ENCODE data around the gene CHST11.

Gene CHST11

GRCh38 chr12:104638851-104639240, 182.1 kb downstream of the CHST11 start:
- DNase-seq: peak; percentile 85

- DNase-seq: no peak
These were observed 184.2 kb downstream of the CHST11 start for GRCh38 chr12:104640956-104641355.

DNA sequence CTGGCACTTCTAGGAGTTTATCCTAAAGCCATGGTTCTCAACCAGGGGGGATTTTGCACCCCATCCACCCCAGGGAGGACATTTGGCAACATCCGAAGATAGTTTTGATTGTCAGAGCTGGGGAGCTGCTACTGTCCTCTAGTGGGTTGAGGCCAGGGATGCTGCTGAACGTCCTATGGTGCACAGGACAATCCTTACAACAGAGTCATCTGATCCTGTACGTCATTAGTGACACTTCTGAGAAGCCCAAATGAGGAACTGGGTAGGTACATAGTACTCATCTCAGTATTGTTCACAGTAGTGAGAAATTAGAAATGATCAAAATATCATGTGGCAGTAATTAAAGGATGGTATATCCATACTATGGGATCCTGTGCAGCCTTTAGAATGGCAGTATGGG, 185.1 kb downstream of the CHST11 start:
- peak; percentile 94 for DNase-seq

DNA sequence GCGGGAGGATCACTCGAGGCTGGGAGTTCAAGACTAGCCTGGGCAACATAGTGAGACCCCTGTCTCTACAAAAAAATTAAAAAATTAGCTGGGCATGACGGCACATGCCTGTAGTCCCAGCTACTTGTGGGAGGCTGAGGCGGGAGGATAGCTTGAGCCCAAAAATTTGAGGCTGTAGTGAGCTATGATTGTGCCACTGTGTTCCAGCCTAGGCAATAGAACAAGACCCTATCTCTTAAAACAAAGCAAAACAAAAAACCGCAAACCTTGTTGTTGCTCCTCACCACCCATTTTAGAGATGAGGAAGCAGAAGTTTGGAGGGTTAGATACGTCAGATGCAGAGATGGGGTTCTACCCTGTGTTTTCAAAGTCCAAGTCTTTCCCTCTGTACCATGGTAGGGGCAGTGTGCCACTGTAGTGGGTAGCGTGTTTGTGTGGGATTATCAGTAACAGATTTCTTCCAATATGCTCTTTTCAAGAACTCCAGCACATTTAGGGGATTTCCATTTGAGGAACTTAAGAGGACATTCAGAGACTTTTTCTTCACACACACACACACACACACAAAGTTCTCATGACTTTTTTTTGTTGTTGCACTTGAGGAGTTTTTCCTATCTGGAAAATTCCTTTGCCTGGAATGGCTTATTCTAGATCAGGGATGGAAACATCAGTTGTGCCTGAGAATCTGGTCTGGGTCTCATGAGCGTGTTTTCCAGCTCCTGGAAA, 186.5 kb downstream of the CHST11 start:
- peak; percentile 77 for DNase-seq

DNA sequence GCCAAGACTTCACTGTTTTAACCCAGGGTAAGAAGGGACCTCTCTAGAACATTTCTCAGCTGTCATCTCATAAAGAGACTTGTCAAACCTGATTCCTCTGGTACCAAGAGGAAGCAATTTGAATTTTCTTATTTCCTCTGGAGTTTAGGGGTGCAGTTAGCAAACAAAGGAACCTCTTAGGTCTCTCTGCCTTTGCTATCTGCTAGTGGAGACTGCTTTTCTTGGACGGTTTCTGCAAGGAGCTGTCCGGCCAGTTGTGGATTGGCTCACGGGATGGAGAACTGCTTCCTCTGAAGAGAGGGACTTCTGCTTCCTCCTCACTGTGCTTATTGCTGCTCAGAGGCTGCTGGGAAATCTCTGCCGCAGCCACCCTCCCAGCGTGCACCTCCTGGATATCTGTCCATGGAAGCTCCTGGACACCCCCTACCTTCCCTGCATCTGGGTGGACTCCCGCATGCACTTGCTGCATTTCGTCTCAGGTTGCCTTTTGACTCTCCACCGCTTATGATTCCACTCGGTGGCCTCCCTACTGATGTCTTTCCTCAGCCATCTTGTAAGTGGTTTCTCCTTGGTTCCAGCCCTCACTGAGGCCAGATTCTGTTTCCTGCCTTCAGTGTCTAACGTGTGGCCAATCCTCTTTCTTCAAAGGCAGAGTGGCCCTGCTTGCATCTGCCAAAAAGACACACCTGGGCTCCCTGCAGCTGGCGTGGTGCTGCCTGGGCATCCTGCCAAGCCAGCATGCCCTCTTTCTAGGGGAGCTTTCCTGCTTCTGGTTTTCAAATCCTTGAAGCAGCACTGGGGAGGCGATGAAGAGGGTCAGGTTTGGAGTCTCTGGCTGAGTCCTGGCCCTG, 187.3 kb downstream of the CHST11 start:
- peak; percentile 63 for DNase-seq

DNA sequence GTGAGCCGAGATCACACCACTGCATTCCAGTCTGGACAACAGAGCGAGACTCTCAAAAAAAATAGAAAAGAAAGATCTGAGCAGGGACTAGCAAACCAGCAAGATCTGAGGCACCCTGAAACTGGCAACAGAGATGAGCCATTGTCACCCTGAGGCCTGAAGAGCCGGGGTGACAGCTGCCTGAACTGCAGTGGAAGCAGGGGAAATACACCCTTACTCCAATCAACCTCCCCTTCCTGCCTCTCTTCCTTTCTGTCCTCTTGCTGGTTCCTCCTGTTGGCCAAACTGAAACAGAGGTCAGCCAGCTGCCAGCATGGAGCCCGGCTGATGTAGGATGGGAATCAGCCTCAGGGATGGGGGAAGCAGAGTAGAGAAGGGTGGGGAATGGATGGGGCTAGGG, 192.0 kb downstream of the CHST11 start:
- DNase-seq: peak; percentile 70

DNA sequence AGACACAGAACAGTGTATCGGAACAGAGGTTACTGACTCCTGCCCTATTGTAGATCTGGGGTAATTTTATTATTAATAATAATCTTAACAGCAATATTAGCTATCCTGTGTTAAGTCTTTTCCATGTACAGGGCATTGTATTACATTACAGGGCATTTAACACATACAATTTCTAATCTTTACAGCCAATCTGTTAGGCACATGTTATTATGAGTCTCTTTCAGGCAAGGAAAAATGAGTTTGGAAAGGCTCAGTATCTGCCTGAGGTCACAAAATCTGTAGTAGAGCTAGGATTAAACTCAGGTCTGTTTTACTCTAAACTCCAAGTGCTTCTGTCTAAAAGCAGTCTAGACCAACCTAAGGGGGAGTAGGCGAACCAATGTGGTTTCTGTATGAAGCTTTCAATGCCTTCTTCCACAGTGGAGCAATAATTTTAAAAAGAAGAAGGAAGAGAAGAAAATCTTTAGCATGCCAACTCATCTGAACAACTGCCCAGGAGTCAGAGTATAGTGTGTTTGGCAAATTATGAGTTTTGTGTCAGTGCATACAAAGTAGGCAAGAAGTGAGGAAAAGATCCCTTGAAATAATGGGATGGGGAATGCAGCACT, 192.6 kb downstream of the CHST11 start:
- DNase-seq: peak; percentile 61

DNA sequence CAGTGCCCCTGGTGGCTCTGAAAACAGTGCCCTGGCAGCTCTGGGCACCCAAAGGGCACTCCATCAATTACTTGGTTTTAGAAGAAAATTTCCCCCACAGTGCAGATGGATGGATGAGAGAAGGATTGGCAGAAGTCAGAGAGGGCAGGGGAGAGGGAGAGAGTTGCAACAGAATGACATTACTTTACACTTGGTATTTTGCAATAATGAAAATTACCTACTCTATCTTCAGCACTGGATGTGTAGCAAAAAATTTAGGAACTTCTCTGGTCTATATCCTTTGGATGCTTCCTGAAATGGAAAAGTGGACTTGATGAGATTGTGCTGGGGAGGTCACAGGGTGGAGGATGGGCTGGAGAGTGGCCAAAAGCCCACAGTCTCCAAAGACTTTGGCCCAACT, 193.2 kb downstream of the CHST11 start:
- peak; percentile 79 for DNase-seq

GRCh38 chr12:104650541-104650940, 193.8 kb downstream of the CHST11 start:
- no peak for DNase-seq

DNA sequence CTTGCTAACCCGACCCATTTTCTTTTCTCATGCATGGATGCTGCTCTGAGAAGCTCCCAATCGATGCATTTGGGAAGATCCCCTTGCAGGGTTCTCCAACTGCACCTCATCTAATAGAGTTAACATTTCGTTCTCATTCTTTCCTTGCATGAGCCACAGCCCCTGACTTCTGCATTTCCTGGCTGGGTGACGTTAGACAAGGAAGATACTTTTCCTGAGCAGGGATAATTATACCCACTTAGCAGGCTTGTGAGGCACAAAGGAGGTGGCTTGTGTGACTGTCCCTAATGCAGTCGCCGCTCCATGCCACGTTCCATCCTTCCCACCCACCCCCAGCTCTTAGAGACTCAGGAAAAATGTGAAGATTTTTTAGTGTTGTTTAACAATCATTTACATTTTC, 195.1 kb downstream of the CHST11 start:
- peak; percentile 60 for DNase-seq

DNA sequence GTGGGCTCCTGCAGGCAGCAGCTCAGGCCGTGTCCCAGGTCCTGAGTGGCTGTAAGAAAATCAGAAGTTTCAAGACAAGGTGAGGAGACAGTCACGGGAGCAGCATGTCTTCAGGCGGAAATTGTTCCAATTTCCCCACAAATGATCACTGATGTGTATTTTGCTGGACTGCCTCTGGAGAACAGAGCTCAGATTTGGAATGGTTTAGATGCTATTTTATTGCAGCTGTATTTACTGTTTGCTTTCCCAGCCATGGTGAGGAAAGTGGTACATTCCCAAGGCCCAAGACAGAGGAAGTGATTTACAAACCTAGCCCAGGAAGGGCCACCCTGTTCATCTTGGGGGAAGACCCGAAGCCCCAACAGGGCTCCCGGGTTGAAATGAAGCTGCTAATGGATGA, 195.6 kb downstream of the CHST11 start:
- DNase-seq: no peak

DNA sequence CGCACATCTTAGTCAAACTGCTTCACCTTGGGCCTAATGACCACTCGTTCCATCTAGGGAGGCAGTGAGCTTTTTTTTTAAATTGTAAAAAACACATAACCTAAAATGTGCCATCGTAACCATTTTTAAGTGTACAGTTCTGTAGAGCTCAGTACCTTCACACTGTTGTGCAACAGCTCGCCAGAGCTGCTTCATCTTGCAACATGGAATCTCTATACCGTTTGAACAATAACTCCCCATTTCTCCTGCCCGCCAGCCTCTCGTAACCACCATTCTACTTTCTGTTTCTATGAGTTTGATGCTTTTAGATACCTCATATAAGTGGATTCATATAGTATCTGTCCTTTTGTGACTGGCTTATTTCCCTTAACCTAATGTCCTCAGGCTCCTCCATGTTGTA, 196.2 kb downstream of the CHST11 start:
- DNase-seq: peak; percentile 33

DNA sequence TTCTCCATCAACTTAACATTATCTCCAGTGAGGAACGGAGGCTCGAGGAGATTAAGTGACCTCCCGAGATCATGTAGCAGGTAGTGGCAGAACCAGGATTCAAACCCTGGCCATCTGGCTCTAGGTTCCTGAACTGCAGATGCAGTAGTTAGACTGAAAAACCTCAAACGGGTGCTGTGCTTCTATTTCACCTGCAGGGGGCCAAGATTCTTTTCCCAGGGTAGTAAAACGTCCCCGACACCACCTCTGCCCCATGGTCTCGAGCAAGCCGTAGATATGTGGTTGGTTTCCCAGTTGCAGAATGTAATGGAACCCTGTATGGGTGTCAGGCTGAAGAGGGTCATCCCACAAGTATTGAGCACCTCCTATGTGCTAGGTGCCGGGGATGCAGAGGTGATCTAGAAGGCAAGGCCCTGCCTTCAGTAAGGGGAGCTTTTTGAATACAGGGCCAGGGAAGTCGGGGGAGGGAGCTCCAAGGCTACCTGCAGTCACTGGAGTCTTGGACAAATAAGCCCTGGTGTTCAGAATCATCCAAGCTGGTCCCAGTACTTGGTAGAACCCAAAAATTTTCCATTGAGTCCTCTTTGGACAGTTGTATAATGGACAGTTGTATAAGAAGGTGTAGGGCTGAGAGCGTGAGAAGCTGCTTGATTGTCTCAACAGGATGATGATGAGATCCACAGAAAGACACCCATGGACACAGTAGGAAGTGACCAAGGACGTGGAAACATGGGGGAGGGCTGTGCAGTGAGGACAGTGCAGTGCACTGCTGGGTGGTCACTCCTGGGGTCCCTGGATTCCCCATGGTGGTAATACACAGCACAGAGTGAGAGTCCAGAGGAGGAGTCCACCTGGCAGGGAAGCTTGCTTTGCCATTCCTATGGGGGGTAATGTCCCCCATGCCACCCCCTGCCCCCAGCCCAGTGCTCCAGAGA, 197.2 kb downstream of the CHST11 start:
- DNase-seq: no peak

DNA sequence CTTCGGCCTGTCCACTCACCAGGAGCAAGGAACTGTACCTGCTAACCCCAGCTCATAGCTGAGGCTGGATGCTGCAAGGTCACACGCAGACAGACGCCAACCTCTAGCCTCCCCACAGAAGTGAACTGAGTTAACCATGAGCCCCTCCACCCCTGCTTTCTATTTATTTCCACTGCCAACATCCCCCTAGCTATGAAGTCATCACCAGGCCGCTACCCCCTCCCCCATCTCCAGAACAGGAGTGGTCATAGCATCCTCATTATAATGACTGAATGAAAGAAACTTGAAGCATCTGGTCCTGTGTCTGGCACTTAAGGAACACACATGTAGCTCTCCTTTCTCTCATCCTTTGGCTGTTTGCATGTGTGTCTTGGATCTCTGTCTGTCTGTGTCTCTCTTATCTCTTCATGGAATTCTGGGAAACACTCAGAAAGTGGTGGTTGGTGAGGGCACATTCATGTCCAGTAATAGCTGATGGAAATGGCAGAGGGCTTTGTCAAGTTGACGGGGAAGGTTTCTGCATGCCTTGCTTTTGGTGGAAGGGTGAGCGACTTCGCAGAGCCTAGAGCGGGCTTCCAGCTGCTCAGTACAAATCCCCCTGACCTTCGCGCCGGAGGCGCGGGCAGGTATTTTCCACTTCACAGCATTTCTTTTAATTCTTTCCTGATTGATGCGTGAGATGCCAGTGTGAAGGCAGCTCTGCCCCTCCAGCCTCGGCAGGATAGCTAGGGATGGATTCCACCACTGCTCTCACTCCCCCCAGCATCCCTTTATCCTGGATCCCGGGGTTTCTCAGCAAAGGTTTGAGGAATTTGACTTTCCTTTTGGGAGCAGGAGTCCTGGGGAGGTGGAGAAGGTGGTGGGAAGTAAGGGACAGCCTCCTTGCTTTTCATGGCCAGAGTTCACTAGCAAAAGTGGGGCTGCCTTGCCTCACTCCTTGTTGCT, 198.2 kb downstream of the CHST11 start:
- DNase-seq: no peak

DNA sequence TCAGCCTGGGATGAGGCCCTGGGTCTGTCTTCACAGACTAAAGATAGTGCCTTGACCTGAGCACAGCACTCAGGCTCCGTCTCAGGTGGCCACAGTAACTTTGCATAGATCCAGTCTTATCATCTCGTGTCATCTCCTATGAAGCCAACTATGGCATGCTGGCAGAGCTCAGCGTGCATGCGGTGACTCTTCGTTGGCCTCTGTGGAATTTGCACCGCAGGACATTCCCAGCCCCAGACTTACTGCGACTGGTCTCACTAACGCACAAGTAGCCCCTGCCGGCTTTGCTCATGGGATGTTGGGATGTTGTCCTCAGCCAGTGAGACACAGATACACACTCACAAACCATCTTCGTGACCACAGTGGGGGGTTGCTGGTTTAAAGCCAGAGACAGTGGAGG, 199.6 kb downstream of the CHST11 start:
- no peak for DNase-seq

DNA sequence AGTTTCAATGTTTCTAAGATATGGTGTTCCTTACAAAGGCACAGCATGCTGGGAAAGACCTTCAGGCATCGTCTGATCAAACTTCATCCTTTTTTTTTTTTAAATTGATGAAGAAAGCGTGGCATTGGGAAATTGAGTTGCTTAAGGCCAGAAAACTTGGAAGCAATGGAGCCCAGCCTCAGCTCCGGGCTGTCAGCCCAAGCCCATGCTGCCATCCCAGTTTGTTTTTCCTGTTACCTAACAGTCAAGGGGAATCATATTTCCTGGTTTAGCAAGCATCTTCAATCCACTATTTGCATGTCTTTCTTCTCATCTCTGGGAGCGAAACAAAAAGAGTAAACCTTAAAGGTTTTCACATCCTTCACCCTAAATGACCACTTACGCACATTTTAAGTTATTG, 200.2 kb downstream of the CHST11 start:
- no peak for DNase-seq

DNA sequence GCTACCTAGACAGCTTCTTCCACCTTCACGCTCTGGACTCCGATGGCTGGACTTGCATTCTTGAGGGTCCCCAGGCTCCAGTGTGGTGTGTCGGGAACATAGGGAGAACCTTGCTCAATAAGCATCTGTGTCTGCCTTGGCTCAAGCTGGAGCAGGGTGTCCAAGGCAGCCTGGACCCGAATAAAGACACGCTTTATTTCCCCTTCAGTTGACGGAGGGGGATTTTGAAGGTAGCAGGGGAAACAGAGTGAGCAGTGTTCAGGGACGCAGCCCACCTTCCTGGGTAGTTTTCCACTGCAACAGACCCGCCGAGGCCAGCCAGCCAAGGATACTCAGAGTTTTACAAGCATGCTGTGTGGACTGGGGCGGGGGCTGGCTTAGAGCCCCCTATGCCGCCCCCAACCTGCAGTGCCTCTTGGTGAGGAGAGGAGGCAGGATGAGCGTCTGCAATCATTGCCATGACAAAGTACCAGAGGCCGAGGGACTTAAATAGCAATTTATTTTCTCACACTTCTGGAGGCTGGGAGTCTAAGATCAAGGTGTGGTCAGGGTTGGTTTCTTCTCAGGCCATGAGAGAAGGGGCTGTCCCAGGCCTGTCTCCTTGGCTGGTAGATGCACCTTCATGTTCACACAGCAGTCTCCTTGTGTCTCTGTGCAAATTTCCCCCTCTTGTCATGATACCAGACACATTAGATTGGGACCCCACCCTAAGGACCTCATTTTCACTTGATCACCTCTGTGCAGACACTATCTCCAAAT, 201.2 kb downstream of the CHST11 start:
- no peak for DNase-seq

GRCh38 chr12:104659058-104659457, 202.3 kb downstream of the CHST11 start:
- no peak for DNase-seq

DNA sequence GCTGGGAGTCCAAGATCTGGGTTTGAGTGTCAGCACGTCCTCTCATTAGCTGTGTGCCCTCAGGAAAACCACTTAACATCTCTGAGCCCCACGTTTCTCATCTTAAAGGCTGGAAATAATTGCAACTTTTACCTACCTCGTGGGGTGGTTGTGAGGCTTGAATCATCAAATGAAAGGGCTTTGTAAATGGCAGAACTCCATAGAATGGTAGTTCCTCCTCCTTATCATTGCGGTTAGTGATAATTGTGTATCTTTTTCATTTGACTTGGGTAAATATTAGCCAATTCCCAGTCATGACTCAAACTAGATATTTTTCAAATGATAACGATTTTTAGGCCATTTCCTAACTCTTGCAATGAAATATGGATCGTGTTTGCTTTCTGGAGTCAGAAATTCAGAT, 205.5 kb downstream of the CHST11 start:
- no peak for DNase-seq

DNA sequence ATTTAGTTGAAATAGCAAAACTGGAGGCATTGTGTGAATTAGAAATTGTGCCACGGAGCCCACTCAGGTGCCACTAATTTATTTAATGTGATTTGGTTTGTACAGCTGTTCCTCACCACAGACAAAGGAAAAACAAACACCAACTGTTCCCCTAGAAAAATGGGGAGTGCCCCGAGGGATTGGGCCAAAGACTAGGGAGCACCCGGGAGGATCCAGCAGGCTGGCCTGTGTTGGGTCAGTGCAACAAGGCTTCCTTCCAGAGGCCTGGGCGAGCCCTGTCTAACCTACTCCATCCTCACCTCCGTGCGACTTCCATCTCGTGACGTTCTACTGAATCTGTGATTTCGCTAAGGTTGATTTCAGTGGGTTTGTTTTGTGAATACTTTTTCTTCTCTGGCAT, 206.2 kb downstream of the CHST11 start:
- DNase-seq: no peak

DNA sequence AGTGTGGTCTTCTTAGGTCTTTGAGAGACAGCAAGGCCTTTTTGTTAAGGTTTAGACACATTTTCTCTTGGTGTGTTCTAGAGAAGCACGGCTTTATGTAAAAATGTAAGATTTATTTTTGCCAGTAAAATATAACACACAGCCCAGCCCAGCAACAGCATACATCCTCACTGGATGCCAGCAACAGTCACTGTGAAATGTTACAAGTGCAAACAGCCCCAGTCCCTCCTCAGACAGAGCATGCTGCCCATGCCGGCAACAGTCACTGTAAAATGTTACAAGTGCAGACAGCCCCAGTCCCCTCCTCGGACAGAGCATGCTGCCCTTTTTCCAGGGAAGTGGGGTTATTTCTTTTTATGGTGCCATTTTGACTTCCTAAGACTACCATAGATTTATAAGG, 207.6 kb downstream of the CHST11 start:
- no peak for DNase-seq

Measured in suppressor macrophage treated with lipopolysaccharide for 4 hours (primary cell).